GM06990 (cell line): ENCODE measurements around the gene ABHD5.

Experiments
- DNase-seq: peaks from one replicate; pipeline ENCODE4 v3.0.0-alpha.2; 2011; ENCODE audit not compliant: insufficient read length; ENCODE audit errors: extremely low read depth
- H3K27me3 ChIP-seq: replicated peaks from 2 replicates; pipeline ENCODE4 v1.6.0; 2011; ENCODE audit warnings: low read length; ENCODE audit not compliant: control insufficient read depth, insufficient read depth
- H3K36me3 ChIP-seq: 2 replicates; pipeline ENCODE4 v1.5.1; 2011; ENCODE audit warnings: low read length; ENCODE audit not compliant: control insufficient read depth, insufficient read depth
- H3K4me3 ChIP-seq: replicated peaks from 2 replicates; pipeline ENCODE4 v1.5.1; 2011; ENCODE audit warnings: low read depth, mild to moderate bottlenecking, control low read depth, low read length
- TF ChIP-seq, protein P1 (sequence below): IDR thresholded peaks from 2 replicates; pipeline ENCODE4 v1.5.1; 2011; ENCODE audit warnings: low read length, control low read depth, mild to moderate bottlenecking, inconsistent platforms; ENCODE audit not compliant: insufficient read depth, poor library complexity, severe bottlenecking

ABHD5 gene

GRCh38 chr3:43771610-43772009, 80.9 kb downstream of the ABHD5 start:
- DNase-seq = no peak
- Histone ChIP-seq H3K27me3 (no peaks in the 10 kb centered on the region; the same call in 1 of the 2 replicates), H3K36me3 (no peaks in the 10 kb centered on the region), H3K4me3 (no peak overlapping the region)
- TF ChIP-seq, protein P1, sequence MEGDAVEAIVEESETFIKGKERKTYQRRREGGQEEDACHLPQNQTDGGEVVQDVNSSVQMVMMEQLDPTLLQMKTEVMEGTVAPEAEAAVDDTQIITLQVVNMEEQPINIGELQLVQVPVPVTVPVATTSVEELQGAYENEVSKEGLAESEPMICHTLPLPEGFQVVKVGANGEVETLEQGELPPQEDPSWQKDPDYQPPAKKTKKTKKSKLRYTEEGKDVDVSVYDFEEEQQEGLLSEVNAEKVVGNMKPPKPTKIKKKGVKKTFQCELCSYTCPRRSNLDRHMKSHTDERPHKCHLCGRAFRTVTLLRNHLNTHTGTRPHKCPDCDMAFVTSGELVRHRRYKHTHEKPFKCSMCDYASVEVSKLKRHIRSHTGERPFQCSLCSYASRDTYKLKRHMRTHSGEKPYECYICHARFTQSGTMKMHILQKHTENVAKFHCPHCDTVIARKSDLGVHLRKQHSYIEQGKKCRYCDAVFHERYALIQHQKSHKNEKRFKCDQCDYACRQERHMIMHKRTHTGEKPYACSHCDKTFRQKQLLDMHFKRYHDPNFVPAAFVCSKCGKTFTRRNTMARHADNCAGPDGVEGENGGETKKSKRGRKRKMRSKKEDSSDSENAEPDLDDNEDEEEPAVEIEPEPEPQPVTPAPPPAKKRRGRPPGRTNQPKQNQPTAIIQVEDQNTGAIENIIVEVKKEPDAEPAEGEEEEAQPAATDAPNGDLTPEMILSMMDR = no peak

GRCh38 chr3:43773273-43774094, 82.7 kb downstream of the ABHD5 start:
- DNase-seq = no peak
- TF ChIP-seq, protein P1 = no peak
- H3K36me3 ChIP-seq = no peaks in the 10 kb centered on the region
- no peaks in the 10 kb centered on the region; the same call in 1 of the 2 replicates for H3K27me3 ChIP-seq
- H3K4me3 ChIP-seq = no peak overlapping the region

GRCh38 chr3:43774799-43775198, 84.1 kb downstream of the ABHD5 start:
- no peak overlapping the region for H3K4me3 ChIP-seq
- TF ChIP-seq, protein P1 = no peak
- DNase-seq = no peak

DNA sequence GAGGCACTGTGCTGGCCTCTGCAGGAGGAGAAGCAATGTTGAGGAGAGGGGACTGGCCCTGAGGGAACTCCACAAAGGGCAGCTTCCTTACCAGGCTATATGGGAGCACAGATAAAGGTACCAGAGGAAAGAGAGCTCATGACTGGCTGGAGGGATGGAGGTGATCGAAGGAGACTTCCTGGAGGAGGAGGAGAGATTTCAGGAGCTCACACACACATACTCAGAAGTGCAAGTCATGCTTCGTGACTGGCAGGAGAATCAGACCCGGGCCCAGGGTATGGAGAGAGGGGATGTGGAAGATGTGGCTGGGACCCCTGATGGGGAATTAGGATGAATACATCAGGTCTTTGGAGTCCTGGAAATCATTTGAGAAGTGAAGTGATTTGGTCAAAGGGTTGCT, 85.4 kb downstream of the ABHD5 start:
- Histone ChIP-seq H3K36me3 (no peaks in the 10 kb centered on the region), H3K4me3 (no peak overlapping the region), H3K27me3 (no peaks in the 10 kb centered on the region; the same call in 1 of the 2 replicates)
- no peak for DNase-seq
- TF ChIP-seq, protein P1 = no peak

More at GRCh38 chr3:43774799-43775198, 84.1 kb downstream of the ABHD5 start:
- Histone ChIP-seq H3K27me3 (no peaks in the 10 kb centered on the region; the same call in 1 of the 2 replicates), H3K36me3 (no peaks in the 10 kb centered on the region)

GRCh38 chr3:43779850-43780249, 89.1 kb downstream of the ABHD5 start:
- Histone ChIP-seq H3K4me3 (no peak overlapping the region), H3K27me3 (no peaks in the 10 kb centered on the region), H3K36me3 (no peaks in the 10 kb centered on the region)
- TF ChIP-seq, protein P1 = no peak
- DNase-seq = no peak
